HG02852 (cell line): ENCODE data around the gene ZDHHC20.
"Not testable (repeated sequence)": the region's sequence is repeated elsewhere in the genome, so short reads cannot be mapped to it uniquely, and the experiment has no call there.

ENCODE experiments used
- ATAC-seq: cut with Tn5 transposase; IDR thresholded peaks from one replicate; pipeline ENCODE4 v1.9.1; 2021; ENCODE audit warnings: mild to moderate bottlenecking, moderate library complexity; ENCODE audit not compliant: unreplicated experiment

The ZDHHC20 gene

DNA sequence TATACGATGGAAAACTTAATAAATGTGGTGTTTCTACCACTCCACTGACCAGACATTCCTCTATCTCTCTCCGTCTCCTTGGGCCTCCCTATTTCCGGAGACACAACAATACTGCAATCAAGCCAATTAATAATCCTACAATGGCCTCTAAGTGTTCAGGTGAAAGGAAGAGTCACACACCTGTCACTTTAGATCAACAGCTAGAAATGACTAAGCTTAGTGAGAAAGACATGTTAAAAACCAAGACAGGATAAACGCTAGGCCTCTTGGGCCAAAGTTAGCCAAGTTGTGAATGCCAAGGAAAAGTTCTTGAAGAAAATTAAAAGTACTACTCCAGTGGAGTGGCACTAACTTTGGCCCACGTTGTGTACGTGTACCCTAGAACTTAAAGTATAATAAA, 22.5 kb downstream of the ZDHHC20 start:
- ATAC-seq: peak; percentile 23

DNA sequence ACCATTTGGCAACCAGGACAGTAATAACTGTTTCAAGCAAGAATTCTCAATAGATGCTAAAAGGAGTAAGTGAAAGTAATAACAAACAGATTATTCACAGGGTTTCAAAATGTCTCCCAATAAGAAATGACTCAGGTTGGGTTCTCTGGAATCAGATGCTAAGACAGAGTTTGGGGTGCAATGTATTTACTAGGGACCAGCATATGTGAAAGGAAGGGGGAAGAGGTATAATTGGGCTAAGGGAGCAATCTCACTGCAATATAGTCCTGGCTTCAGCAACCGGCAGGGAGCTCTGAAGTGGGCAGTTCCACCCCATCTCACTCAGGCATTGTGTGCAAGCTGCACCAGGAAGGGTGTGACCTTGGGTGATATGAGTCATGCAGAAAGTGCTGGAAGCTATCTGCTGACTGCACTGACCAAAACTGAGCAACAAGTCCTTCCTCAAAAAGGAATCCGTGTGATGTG, 23.4 kb downstream of the ZDHHC20 start:
- ATAC-seq: peak; percentile 98

DNA sequence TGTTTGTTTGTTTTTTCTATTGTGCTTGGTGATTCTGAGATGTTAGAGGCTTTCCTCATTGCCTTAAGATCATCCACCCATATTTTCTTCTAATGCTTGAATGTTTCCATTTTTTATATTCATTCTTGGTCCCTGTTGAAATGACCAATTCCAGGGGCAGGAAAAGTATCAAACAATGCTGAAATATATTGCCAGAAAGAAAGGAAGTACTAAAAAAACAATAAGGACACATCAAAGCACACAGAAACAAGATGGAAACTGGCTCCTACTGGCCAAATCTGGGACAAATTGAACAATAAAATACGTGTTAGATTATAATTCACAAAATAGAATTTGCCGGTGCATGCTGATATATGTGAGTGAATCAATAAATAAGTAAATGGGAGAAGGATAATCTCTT, 23.9 kb downstream of the ZDHHC20 start:
- ATAC-seq: no peak

DNA sequence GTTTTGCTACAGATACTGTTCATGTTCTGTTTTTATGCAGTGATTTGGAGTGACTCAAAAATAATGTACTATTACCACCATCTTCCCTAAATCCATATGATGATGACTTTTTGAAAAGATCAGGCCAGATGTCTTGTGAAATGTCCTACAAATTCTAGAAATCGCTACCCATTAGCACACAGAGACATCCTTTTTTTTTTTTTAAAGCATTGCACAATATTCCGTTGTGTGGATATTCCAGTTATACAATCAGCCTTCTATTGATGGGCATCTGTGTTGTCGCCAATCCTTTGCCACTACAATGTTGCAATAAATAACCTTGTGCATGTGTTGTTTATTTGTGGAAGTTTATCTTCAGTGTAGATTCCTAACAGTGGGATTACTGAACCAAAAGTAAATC, 24.5 kb downstream of the ZDHHC20 start:
- ATAC-seq: no peak

DNA sequence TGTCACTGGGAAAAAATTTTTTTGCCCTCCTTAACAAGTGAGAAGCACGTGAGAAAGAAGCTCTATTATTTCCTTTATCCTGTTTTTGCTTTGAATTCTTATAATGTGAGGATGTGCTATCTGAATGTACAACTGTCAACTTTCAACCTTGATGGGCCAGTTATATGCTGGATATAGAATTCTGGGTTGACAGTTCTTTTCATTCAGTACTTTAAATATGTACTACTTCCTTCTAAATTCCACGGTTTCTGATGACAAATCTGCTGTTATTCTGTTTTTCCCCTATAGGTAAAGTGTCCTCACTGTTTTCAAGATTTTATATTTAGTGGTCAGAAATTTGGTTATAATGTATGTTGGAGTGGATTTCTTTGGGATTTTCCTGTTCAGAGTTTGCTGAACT, 29.9 kb downstream of the ZDHHC20 start:
- ATAC-seq: no peak

DNA sequence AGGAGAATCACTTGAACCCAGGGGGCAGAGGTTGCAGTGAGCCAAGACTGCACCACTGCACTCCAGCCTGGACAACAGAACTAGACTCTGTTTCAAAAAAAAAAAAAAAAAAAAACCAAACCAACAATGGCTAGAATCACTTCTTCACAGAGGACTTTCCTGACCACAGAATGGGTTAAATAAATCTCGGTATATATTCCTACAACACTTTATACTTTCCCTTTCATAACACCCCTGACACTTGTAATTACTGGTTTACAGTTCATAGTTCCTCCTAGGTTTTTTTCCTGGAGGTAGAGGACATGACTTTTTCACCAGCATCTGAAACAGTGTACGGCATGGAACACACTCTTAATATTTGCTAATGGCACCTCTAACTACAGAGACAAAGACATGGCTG, 31.4 kb downstream of the ZDHHC20 start:
- peak; percentile 84 for ATAC-seq

DNA sequence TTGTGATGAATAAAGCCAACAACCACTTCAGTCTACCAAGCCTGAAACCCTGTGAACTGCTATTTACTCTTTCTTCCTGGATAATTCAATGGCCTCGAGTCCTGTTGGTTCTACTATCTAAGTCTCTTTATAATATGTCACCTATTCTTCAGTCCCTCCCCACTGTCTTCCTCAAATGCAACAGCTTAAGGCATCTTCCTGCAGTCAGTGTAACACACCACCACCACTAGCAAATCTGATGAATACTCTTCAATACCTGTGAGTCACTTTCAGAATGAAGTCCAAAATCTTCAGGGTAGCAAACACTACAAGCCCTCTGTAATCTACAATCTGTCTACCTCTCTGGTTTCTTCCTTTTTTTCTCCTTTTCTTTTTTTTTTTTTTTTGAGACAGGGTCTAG, 32.9 kb downstream of the ZDHHC20 start:
- no peak for ATAC-seq

DNA sequence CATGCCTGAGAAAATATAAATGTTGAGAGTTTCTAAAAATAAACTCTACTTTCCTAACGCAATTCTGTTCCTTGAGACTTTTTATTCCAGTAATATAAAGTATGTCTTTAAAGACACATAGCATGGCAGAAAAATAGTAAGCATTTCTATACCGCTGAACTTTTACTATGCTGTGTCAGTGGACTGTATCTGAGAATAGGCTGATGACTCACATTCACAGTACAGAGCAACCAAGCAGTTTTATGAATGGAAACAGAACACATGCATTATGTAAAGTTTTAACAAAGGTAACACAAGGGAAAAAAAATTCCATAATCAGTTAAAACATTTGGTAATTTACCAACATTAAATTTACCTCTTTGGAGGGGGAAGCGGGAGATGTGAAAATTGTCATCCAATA, 38.4 kb downstream of the ZDHHC20 start:
- no peak for ATAC-seq

DNA sequence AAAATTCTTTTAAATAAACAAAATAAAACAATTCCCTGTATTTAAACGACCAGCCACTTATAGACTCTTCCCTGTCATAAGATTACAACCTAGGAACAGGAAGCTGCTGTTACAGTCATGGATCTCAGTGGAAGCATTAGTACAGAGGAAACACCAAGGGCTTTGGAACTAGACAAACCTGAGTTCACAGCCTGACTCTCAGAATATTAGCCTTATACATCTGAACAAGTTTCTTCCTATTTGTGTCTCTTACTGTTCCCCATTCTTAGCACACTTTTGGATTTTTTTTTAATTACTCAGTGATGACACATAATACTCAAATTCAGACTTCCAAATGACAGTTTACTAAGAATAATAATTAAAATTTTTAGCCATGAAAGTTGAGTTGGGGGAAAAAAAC, 46.1 kb downstream of the ZDHHC20 start:
- ATAC-seq: no peak

DNA sequence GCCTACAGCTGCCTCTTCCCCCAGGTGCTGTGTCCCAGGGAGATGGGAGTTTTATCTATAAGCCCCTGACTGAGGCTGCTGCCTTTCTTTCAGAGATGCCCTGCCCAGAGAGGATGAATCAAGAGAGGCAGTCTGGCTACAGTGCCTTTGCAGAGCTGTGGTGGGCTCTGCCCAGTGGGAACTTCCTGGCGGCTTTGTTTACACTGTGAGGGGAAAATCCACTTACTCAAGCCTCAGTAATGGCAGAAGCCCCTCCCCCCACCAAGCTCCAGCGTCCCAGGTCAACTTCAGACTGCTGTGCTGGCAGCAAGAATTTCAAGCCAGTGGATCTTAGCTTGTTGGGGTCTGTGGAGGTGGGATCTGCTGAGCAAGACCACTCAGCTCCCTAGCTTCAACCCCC, 48.6 kb downstream of the ZDHHC20 start:
- ATAC-seq: not testable (repeated sequence)

DNA sequence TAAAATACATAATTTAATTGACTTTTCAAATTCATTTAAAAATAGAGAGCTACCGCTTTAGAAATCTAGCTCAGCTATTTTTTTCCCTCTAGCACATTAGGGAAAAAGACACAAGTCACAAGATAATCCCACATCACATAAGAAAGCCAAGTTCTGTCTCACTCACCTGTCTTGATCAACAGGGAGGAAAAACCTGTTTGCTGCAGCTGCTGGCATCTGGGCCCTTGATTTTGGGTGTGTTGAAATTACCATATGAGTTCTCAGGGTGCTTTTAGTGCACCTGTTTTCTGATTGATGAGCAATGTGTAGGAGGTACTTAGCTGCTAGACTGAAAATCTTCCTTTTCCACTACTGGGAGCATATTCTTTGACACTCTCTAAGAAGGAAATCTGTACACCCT, 53.8 kb downstream of the ZDHHC20 start:
- ATAC-seq: no peak

DNA sequence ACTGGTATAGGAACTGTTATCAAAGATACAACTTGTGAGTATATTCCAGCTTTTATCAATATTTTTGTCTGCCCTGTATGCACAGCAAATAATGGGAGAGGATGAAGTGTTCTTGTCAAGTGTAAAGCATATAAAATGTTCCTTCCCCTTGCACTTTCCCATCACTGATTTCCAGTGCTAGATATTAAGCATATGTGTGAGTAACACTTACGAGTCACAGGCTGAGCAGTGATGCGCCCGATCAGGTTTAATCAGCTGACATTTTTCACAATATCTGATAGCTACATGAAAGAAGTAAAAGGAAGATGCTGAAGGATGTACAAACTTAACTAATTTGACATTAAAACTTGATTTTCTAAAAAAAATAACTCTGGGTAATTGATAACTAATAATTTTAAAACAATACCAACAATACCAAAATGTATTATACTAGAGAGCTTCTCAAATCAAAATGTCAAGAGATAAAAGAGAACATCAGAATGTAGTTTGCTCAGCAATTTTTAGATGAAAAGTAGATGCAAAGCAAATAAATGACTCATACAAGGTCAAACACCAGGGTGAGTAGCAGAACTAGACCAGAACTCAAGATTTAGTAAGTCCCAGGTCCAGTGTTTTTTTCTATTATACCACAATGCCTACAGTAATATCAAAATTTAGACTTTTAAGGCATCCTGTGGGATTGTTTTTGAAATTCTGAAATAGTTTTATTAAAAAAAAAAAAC, 56.4 kb downstream of the ZDHHC20 start:
- no peak for ATAC-seq

DNA sequence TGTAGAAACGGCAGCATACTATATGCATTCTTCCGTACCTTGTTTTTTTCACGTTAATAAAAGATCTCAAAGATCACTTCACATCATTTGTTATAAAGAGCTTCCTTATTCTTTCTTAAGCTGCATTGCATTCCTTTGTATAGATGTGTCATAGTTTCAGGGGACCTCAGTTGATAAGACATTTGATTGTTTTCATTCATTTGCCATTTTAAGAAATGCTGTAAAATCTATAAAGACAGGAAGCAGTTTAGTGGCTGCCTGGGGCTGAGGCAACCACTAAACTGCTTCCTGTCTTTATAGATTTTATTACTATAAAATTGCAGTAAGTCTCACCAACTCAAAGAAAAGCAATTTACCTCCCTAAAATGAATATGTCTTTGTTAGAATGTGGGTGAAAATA, 59.4 kb downstream of the ZDHHC20 start:
- no peak for ATAC-seq

DNA sequence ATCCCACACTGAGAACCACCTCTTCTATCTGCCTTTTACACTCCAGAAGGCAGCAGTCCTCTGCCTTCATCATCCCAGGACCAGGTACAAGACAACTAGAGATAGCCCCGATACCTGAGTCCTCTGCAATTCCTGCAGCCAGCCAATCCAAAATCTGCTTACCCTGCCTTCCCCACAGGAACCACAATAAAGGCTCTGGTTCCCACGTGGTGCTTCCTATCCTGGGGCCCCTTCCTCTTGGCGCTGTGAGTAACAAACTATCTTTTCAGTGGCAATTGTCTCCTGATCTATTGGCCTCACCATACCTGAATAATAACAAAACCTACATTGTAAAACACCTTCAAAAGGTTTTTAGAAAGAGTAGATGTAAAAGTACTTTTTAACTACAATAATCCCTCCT, 63.1 kb downstream of the ZDHHC20 start:
- no peak for ATAC-seq

DNA sequence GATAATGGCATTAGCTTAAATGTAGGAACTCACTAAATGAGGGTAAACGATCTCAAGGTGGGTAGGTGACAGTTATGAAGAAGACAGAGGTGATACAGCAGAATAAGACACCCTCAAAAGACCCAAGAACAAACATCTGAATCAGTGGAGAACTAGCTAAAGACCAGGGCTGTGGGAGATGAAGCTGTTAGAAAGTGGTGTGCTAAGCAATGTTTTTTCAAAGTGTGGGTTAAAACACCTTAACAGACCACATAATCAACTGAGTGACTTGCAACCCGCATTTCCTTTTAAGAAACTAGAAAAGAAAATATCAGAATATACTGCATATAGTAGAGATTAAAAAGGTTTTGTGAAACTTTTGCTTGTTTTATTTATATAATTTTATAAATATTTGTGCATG, 70.0 kb downstream of the ZDHHC20 start:
- no peak for ATAC-seq

DNA sequence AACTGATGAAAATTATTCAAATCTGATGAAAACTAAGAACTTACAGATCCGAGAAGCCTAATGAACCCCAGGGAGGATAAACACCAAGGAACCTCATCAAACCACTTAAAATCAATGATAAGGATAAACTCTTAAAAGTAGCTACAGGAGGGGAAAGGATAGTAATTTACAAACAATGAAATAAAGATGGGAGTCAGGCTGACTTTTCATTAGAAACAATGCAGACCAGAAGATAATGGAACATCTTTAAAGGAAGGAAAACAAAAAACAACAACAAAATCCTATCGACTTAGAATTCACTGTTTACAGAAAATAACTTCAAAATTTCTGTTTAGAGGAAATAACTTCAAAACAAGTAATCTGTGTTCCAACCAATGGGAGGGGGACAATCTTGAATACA, 73.4 kb downstream of the ZDHHC20 start:
- no peak for ATAC-seq

DNA sequence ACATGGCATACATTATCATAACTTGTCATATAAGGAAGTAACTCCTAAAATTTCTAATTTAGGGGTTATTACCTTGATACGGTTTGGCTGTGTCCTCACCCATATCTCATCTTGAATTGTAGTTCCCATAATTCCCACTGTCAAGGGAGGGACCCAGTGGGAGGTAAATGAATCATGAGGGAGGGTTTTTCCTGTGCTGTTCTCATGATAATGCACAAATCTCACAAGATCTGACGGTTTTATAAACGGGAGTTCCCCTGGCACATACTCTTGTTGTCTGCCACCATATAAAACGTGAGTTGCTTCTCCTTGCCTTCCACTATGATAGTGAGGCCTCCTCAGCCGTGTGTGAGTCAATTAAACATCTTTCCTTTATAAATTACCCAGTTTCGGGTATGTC, 76.0 kb downstream of the ZDHHC20 start:
- no peak for ATAC-seq

DNA sequence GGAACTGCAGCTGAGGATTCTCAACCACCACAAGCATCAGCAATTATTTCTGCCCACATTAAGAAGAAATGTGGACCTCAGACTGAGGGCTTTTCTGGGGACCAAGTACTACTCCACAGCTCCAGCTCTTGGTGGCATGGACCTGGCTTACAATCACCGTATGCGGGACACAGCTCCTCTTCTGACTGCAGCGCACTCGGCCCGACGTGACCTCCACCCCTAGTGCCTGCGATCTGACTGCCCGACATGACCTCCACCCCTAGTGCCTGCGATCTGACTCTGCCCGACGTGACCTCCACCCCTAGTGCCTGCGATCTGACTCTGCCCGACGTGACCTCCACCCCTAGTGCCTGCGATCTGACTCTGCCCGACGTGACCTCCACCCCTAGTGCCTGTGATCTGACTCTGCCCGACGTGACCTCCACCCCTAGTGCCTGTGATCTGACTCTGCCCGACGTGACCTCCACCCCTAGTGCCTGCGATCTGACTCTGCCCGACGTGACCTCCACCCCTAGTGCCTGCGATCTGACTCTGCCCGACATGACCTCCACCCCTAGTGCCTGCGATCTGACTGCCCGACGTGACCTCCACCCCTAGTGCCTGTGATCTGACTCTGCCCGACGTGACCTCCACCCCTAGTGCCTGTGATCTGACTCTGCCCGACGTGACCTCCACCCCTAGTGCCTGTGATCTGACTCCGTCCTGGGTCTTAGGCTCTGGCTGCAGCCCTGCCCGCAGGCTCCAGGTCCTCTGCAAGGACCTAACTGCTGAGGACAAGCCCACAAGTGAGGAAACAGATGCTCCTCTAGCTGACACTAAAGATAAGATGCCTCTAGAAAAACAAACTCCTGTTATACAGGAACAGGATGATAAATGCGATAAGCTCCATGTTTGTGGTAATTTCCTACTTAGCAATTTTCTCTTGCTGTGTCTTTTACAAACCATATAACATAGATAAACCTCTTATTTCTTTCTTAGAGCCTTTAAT, 81.8 kb downstream of the ZDHHC20 start:
- not testable (repeated sequence) for ATAC-seq

DNA sequence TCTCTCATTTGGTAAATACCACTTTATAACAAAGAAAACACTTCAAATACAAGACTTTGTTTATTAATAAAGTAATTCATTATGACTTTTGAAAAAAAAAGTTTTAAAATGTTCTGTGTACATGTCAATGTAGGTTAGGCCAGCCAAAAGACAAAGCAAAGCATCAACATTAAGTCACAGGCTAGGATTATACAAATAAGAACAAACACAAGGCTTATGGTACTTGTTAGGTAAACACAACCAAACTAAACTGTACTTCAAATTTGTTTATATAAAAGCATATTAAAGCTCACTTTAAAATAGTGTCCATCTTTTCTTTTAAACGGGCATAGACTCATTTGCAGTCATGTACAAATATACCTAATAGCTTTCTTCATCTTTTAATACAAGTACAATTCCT, 86.6 kb downstream of the ZDHHC20 start:
- no peak for ATAC-seq

DNA sequence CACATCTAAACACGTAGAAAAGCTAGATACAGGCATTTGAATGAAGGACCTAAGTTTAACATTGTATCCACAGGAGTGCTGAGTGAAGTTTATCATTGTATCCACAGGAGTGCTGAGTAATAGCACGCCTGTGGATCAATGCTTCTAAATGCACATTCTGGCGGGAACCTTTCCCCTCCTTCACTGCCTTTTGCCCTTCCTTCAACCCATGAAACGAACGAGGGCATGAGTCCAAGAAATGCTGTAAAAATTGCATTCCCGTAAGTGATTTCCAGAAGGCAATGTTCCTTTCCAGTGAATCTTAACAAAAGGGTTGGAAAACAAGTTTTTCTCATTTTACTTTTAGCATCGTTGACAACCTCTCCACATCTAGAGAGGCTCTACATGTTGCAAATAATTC, 88.1 kb downstream of the ZDHHC20 start:
- ATAC-seq: no peak

DNA sequence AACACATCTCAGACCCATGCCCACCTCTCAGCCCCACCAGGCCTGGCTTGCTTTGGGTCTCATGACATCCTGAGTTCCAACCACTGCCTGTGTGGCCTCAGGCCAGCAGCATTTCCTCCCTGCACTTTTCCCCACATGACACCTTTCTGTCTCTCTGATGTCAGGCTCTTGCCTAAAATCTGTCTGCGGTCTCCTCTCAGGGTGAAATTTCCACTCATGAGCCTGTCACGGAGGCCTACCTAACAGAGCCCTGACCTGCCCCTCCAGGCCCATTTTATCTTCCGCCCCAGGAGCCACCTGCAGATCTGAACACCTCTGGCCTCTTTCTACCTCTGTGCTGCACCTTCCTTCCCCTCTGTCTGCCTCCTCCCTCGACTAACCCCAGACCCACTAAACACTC, 93.5 kb downstream of the ZDHHC20 start:
- no peak for ATAC-seq

DNA sequence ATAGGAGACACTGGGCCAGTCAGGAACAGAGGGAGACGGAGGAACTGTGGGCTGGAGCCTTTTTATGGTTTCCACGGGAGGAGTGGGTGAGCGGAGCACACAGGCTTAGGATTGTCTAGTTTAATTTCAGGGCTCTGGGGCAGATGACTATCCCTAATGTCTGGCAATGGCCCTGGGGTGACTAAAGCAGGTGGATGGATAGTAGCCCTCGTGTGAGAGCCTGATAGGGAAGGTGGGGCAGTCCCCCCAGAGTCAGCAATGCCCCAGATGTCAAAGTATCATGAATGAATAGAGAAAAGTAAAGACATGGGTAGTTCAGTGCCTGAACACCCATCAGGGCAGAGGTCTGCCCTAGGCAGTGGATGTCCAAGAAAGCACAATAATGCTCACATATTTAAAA, 94.2 kb downstream of the ZDHHC20 start:
- no peak for ATAC-seq
